Trophoblast cell (in vitro differentiated cells and primary cell): ENCODE data around the gene LMLN.

ENCODE experiments used
- DNase-seq, 2 donors: peaks; one replicate each; pipeline ENCODE4 v3.0.0-alpha.2; 2016
- H2AFZ ChIP-seq: 2 replicates; pipeline ENCODE4 v1.6.1; 2013; ENCODE audit warnings: low read length, moderate library complexity, mild to moderate bottlenecking; ENCODE audit not compliant: insufficient read depth, poor library complexity
- H2AK5ac ChIP-seq: 2 replicates; pipeline ENCODE4 v1.6.1; 2013; ENCODE audit warnings: mild to moderate bottlenecking, low read length
- H2BK120ac ChIP-seq: 2 replicates; pipeline ENCODE4 v1.6.1; 2013; ENCODE audit warnings: low read length, mild to moderate bottlenecking, moderate library complexity; ENCODE audit not compliant: insufficient read depth, poor library complexity
- H2BK12ac ChIP-seq: 2 replicates; pipeline ENCODE4 v1.6.1; 2013; ENCODE audit warnings: mild to moderate bottlenecking, low read length, moderate library complexity
- H2BK5ac ChIP-seq: 2 replicates; pipeline ENCODE4 v1.6.1; 2013; ENCODE audit warnings: low read length, low read depth, moderate library complexity, mild to moderate bottlenecking; ENCODE audit not compliant: poor library complexity
- H3K14ac ChIP-seq: 2 replicates; pipeline ENCODE4 v1.6.1; 2013; ENCODE audit warnings: mild to moderate bottlenecking, low read length
- H3K18ac ChIP-seq: 2 replicates; pipeline ENCODE4 v1.6.1; 2013; ENCODE audit warnings: mild to moderate bottlenecking, low read length
- H3K23ac ChIP-seq: 2 replicates; pipeline ENCODE4 v1.6.1; 2013; ENCODE audit warnings: low read length
- H3K27ac ChIP-seq: 2 replicates; pipeline ENCODE4 v1.5.1; 2013; ENCODE audit warnings: low read depth, mild to moderate bottlenecking, inconsistent platforms, low read length, moderate library complexity
- H3K27me3 ChIP-seq: 2 replicates; pipeline ENCODE4 v1.6.1; 2013; ENCODE audit warnings: inconsistent platforms, mild to moderate bottlenecking, low read length, moderate library complexity; ENCODE audit not compliant: insufficient read depth
- H3K36me3 ChIP-seq, 2 experiments: 1 replicate in 1 of 2; 2 replicates in 1 of 2; pipeline ENCODE4 v1.6.1; 2013; ENCODE audit warnings: low read length in 2 of 2, mild to moderate bottlenecking in 2 of 2, moderate library complexity in 1 of 2; ENCODE audit not compliant: insufficient read depth in 2 of 2, control insufficient read depth in 1 of 2
- H3K4ac ChIP-seq: 2 replicates; pipeline ENCODE4 v1.6.1; 2013; ENCODE audit warnings: low read depth, mild to moderate bottlenecking, low read length, moderate library complexity
- H3K4me1 ChIP-seq, 2 experiments: 1 replicate in 1 of 2; 2 replicates in 1 of 2; pipeline ENCODE4 v1.6.1; 2013; ENCODE audit warnings: low read length in 2 of 2, mild to moderate bottlenecking in 2 of 2, moderate library complexity in 1 of 2; ENCODE audit not compliant: insufficient read depth in 2 of 2, control insufficient read depth in 1 of 2
- H3K4me2 ChIP-seq: 2 replicates; pipeline ENCODE4 v1.6.1; 2013; ENCODE audit warnings: inconsistent platforms, mild to moderate bottlenecking, low read length, moderate library complexity
- H3K4me3 ChIP-seq: 2 replicates; pipeline ENCODE4 v1.5.1; 2013; ENCODE audit warnings: mild to moderate bottlenecking, low read depth, low read length, inconsistent platforms
- H3K79me1 ChIP-seq: one replicate; pipeline ENCODE4 v1.6.1; 2013; ENCODE audit warnings: low read length
- H3K79me2 ChIP-seq: 2 replicates; pipeline ENCODE4 v1.6.1; 2013; ENCODE audit warnings: low read length, mild to moderate bottlenecking; ENCODE audit not compliant: control insufficient read depth, insufficient read depth, poor library complexity
- H3K9ac ChIP-seq: 2 replicates; pipeline ENCODE4 v1.6.1; 2013; ENCODE audit warnings: mild to moderate bottlenecking, low read length
- H3K9me3 ChIP-seq: 2 replicates; pipeline ENCODE4 v1.6.1; 2013; ENCODE audit warnings: low read depth, mild to moderate bottlenecking, control low read depth, inconsistent platforms, low read length; ENCODE audit not compliant: insufficient read depth
- H4K12ac ChIP-seq: 2 replicates; pipeline ENCODE4 v1.6.1; 2013; ENCODE audit warnings: low read depth, mild to moderate bottlenecking, low read length, moderate library complexity
- H4K8ac ChIP-seq: 2 replicates; pipeline ENCODE4 v1.6.1; 2013; ENCODE audit warnings: low read depth, mild to moderate bottlenecking, low read length, moderate library complexity
- H4K91ac ChIP-seq: one replicate; pipeline ENCODE4 v1.6.1; 2013; ENCODE audit warnings: low read depth, mild to moderate bottlenecking, low read length, moderate library complexity
- WGBS: extraction: QIAGEN DNeasy Blood & Tissue Kit; methylation state at CpG from one replicate; pipeline ENCODE4 v1.1.7; 2013; ENCODE audit warnings: missing lambda C conversion rate; ENCODE audit not compliant: insufficient read length, insufficient coverage; ENCODE audit errors: extremely low coverage; 5-methylcytosine and 5-hydroxymethylcytosine counted together

Gene LMLN

GRCh38 chr3:198088421-198088955, 128.5 kb downstream of the LMLN start:
- Histone ChIP-seq H3K27ac (no peak overlapping the region), H3K14ac (no peak overlapping the region), H2AK5ac (no peak overlapping the region), H3K36me3 (no peaks in the 10 kb centered on the region), H2BK120ac (no peak overlapping the region), H3K9ac (no peak overlapping the region), H3K4me2 (no peak overlapping the region), H2BK12ac (no peak overlapping the region), H3K27me3 (no peaks in the 10 kb centered on the region), H2BK5ac (no peak overlapping the region), H3K79me1 (no peaks in the 10 kb centered on the region), H3K23ac (no peak overlapping the region), H4K12ac (no peak overlapping the region), H3K4ac (no peak overlapping the region), H2AFZ (no peak overlapping the region), H3K79me2 (no peaks in the 10 kb centered on the region), H3K4me1 (no peaks in the 10 kb centered on the region), H4K8ac (no peak overlapping the region), H3K9me3 (no peaks in the 10 kb centered on the region), H3K18ac (no peak overlapping the region), H4K91ac (no peak overlapping the region), H3K4me3 (no peak overlapping the region)
- no peak for DNase-seq
- WGBS, result no CpG with 5 or more reads among the region's 3 CpGs

- no peak for DNase-seq
- H4K91ac ChIP-seq, result no peak overlapping the region
- H3K18ac ChIP-seq, result no peak overlapping the region
- no peak overlapping the region for H3K4me2 ChIP-seq
- no peak overlapping the region for H3K9ac ChIP-seq
- no peaks in the 10 kb centered on the region for H3K79me1 ChIP-seq
- H3K4me3 ChIP-seq, result no peak overlapping the region
- no peaks in the 10 kb centered on the region for H3K36me3 ChIP-seq
- H4K12ac ChIP-seq, result no peak overlapping the region
- no peak overlapping the region for H3K14ac ChIP-seq
- no peak overlapping the region for H2AFZ ChIP-seq
- H3K79me2 ChIP-seq, result no peaks in the 10 kb centered on the region
- no peak overlapping the region for H2BK5ac ChIP-seq
- H2BK12ac ChIP-seq, result no peak overlapping the region
- no peak overlapping the region for H4K8ac ChIP-seq
- H3K4ac ChIP-seq, result no peak overlapping the region
- H3K27me3 ChIP-seq, result no peaks in the 10 kb centered on the region
- H3K27ac ChIP-seq, result no peak overlapping the region
- no peak overlapping the region for H2BK120ac ChIP-seq
- H3K9me3 ChIP-seq, result no peaks in the 10 kb centered on the region
- H3K23ac ChIP-seq, result no peak overlapping the region
- no peaks in the 10 kb centered on the region for H3K4me1 ChIP-seq
- no peak overlapping the region for H2AK5ac ChIP-seq
Observed at GRCh38 chr3:198090795-198091332, 130.8 kb downstream of the LMLN start.

GRCh38 chr3:198092276-198092675, 132.3 kb downstream of the LMLN start:
- no peak overlapping the region for H3K9ac ChIP-seq
- no peak overlapping the region for H2BK5ac ChIP-seq
- DNase-seq, result no peak
- no peak overlapping the region for H3K14ac ChIP-seq
- no peak overlapping the region for H3K4me2 ChIP-seq
- no peak overlapping the region for H3K18ac ChIP-seq
- no peaks in the 10 kb centered on the region for H3K4me1 ChIP-seq
- no peak overlapping the region for H4K8ac ChIP-seq
- H3K79me1 ChIP-seq, result no peaks in the 10 kb centered on the region
- H3K36me3 ChIP-seq, result no peaks in the 10 kb centered on the region
- no peak overlapping the region for H2AFZ ChIP-seq
- no peak overlapping the region for H3K4me3 ChIP-seq
- H4K91ac ChIP-seq, result no peak overlapping the region
- H2BK12ac ChIP-seq, result no peak overlapping the region
- H3K23ac ChIP-seq, result no peak overlapping the region
- no peak overlapping the region for H2AK5ac ChIP-seq
- no peaks in the 10 kb centered on the region for H3K27me3 ChIP-seq
- WGBS, result no CpG with 5 or more reads among the region's 3 CpGs
- no peak overlapping the region for H3K27ac ChIP-seq
- H4K12ac ChIP-seq, result no peak overlapping the region
- H2BK120ac ChIP-seq, result no peak overlapping the region
- no peaks in the 10 kb centered on the region for H3K9me3 ChIP-seq
- H3K79me2 ChIP-seq, result no peaks in the 10 kb centered on the region
- H3K4ac ChIP-seq, result no peak overlapping the region

GRCh38 chr3:198093112-198093679, 133.2 kb downstream of the LMLN start:
- no peaks in the 10 kb centered on the region for H3K36me3 ChIP-seq
- H4K8ac ChIP-seq, result no peak overlapping the region
- H2BK12ac ChIP-seq, result no peak overlapping the region
- no peak overlapping the region for H3K18ac ChIP-seq
- no peak overlapping the region for H3K23ac ChIP-seq
- no peaks in the 10 kb centered on the region for H3K79me2 ChIP-seq
- H2AK5ac ChIP-seq, result no peak overlapping the region
- no CpG with 5 or more reads among the region's 4 CpGs for WGBS
- no peaks in the 10 kb centered on the region for H3K79me1 ChIP-seq
- no peaks in the 10 kb centered on the region for H3K9me3 ChIP-seq
- no peak overlapping the region for H3K4ac ChIP-seq
- no peak overlapping the region for H2BK120ac ChIP-seq
- H2AFZ ChIP-seq, result no peak overlapping the region
- H3K14ac ChIP-seq, result no peak overlapping the region
- no peak overlapping the region for H3K4me3 ChIP-seq
- no peak overlapping the region for H3K4me2 ChIP-seq
- H3K27ac ChIP-seq, result no peak overlapping the region
- no peaks in the 10 kb centered on the region for H3K4me1 ChIP-seq
- DNase-seq, result no peak
- no peaks in the 10 kb centered on the region for H3K27me3 ChIP-seq
- H4K12ac ChIP-seq, result no peak overlapping the region
- H4K91ac ChIP-seq, result no peak overlapping the region
- no peak overlapping the region for H3K9ac ChIP-seq
- H2BK5ac ChIP-seq, result no peak overlapping the region
